Right renal pelvis (tissue), 4 donors: ENCODE measurements around the gene NT5C1A. TPM values are rescaled to one million over a fixed set of nuclear protein-coding genes. Genes with fewer than 3 reads are reported as not detected.

ENCODE experiments used
- DNase-seq, 4 donors: peaks; one replicate each; pipeline ENCODE4 v3.0.0-alpha.2; 2013; ENCODE audit warnings: low read depth in 4 of 4, low spot score in 3 of 4, missing footprints in 1 of 4
- polyA plus RNA-seq, 4 donors: library from polyadenylated mRNA; unstranded; fragments of 120-200 nt; gene quantifications; one replicate each; pipeline ENCODE4 v1.2.1, GENCODE V29; 2013; ENCODE audit not compliant: insufficient read length in 4 of 4

Gene NT5C1A
- polyA plus RNA-seq, 4 donors = 0.37 to 0.69 (median 0.43) TPM

DNA sequence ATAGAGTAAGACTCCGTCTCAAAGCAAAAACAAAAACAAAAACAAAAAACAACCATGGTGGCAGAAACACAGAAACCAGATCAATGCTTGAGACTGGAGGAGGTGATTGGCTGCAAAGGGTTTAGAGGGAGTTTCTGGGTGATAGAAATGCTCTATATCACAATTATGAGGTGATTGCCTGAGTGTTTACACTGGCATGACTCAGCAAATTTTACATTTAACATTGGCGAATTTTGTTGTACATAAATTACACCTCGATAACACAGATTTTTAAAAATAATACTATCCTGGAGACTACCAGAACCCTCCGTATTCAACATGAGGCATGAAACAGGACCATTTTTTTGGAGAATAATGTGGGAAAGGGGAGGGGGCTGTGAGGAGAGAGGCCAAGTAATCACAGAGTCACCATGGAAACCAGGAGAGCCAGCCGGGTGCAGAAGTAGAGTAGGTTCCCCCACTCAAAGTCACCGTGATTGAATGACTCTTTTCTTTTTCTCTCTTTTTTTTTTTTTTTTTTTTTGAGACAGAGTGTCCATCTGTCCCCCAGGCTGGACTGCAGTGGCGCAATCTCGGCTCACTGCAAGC is 56.7 kb downstream of the NT5C1A start:
- DNase-seq = no peak

DNA sequence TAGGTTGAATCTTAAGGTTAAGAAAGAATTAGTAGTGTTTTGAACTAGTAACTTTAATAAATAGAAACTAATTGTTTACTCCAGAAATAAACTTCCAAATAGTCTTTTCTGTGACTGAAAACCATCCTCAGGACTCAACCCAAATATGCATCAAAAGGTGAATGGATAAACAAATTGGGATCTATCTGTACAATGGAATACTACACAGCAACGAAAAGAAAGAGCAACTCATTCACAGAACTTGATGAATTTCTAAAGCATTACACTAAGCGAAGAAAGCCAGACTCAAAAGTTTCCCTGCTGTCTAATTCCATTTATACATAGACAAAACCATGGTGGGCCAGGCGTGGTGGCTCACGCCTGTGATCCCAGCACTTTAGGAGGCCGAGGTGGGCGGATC is 57.4 kb downstream of the NT5C1A start:
- DNase-seq = no peak

DNA sequence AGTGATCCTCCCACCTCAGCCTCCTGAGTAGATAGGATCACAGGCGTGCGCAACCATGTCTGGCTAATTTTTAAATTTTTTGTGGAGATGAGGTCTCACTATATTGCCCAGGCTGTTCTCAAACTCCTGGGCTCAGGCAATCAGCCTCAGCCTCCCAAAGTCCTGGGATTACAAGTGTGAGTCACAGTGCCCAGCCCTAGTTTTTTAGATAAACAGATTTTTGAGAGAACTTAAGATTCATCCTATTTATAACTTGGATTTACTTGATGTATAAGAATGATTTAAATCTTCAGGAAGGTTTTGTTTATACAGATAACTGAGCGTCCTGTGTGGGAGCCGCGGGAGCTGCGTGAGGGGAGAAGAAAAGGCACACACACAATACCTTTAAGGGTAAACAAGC is 58.7 kb downstream of the NT5C1A start:
- no peak for DNase-seq

DNA sequence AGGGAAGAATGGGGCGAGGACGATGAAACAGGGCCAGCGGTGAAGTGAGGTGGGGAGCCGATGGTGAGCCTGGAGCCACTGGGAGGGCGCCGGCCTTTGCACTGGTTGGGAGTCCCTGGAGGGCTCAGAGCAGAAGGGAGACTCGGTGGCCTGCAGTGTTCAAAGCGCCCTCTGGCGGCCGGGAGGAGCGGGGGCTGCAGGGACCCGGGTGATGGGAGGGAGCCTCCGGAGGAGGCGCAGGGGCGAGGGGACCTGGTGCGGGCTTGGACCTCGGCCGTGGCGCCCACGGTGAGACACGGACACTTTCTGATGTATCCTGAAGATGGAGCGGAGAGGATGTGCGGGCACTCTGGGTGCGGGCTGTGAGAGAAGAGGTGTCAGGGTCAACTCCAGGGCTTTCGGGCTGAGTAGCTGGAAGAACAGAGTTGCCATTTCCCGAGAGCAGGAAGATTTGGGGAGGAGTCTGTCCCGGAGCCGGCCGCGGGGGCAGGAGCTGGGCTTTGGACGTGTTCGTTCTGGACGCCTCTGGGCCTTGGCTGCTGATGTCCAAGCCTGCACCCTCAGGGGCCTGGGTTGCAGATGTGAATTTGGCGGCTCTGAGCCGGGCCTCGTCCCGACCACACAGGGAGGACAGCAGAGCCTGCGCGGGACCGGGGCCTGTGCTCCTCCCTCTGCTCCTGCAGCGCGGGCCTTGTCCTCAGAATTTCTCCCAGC is 62.1 kb downstream of the NT5C1A start:
- DNase-seq = no peak

Other genes with a start within 250 kb of the NT5C1A start
- gene BMP8A, start 180.5 kb downstream of the NT5C1A start, polyA plus RNA-seq = under 1 TPM; 0.32 to 0.86 (median 0.50) TPM
- 100 to 1,000 TPM; 193 to 216 (median 199) TPM for gene PABPC4, start 95.3 kb downstream of the NT5C1A start, polyA plus RNA-seq
- gene HEYL, start 32.5 kb downstream of the NT5C1A start, polyA plus RNA-seq = 10 to 100 TPM; 21.8 to 26.3 (median 22.5) TPM
- 1 to 10 TPM in 2 of 4 donors, under 1 TPM in 2; 0.86 to 1.7 (median 1.0) TPM for gene HPCAL4, start 19.3 kb upstream of the NT5C1A start, polyA plus RNA-seq
- 10 to 100 TPM; 61.8 to 72.9 (median 70.7) TPM for gene PPIE, start 66.8 kb upstream of the NT5C1A start, polyA plus RNA-seq
- gene OXCT2, start 99.2 kb upstream of the NT5C1A start, polyA plus RNA-seq = under 1 TPM; 0.17 to 0.47 (median 0.25) TPM
- gene BMP8B, start 116.8 kb upstream of the NT5C1A start, polyA plus RNA-seq = 1 to 10 TPM; 1.9 to 3.8 (median 2.6) TPM
- 10 to 100 TPM; 30.8 to 34.4 (median 32.3) TPM for gene TRIT1, start 211.4 kb upstream of the NT5C1A start, polyA plus RNA-seq
- 10 to 100 TPM in 2 of 4 donors, 1 to 10 TPM in 2; 7.8 to 11.5 (median 9.6) TPM for gene MYCL, start 229.8 kb upstream of the NT5C1A start, polyA plus RNA-seq